C4-2B (cell line): ENCODE measurements around the gene FGF19.

Source experiments
- CTCF ChIP-seq: fragments of 450-650 bp; conservative IDR thresholded peaks from 2 replicates; pipeline ENCODE4 v1.5.1; 2017; ENCODE audit warnings: mild to moderate bottlenecking
- ZFX ChIP-seq: fragments of 450-650 bp; IDR thresholded peaks from 2 replicates; pipeline ENCODE4 v1.6.1; 2017

- TF ChIP-seq CTCF, result no peak
- TF ChIP-seq ZFX, result no peak
Observed at GRCh38 chr11:69695581-69695980, 8.2 kb downstream of the FGF19 start.
